Retina (tissue), 1 donor: ENCODE measurements around the gene CHN2.
"Not testable (repeated sequence)": the region's sequence is repeated elsewhere in the genome, so short reads cannot be mapped to it uniquely, and the experiment has no call there.

Experiments used
- DNase-seq: peaks from one replicate; pipeline ENCODE4 v3.0.0-alpha.2; 2016

CHN2 gene

GRCh38 chr7:29511337-29511736 lies 316.8 kb downstream of the CHN2 start:
- no peak for DNase-seq

DNA sequence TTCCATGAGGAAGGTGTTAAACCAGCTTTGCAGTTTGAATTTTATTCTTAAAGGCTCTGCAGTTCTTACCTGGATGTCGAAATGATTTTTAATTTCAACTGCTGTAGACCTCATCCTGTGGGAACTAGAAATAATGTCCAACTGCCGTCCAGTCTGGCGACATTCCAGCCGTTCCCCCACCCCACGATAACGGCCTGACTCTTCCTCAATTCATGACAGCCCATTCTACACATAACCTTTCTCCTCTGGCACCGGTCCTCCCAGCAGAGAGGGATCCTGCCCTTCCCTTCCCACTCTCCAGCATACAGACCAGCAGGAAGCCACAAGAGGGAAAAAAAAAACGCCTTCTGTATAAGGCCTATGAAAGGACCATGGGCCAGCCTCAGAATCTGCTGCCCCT lies 317.3 kb downstream of the CHN2 start:
- no peak for DNase-seq

GRCh38 chr7:29516491-29516890 lies 321.9 kb downstream of the CHN2 start:
- no peak for DNase-seq

- no peak for DNase-seq
These were observed 324.0 kb downstream of the CHN2 start for GRCh38 chr7:29518616-29519015.

DNA sequence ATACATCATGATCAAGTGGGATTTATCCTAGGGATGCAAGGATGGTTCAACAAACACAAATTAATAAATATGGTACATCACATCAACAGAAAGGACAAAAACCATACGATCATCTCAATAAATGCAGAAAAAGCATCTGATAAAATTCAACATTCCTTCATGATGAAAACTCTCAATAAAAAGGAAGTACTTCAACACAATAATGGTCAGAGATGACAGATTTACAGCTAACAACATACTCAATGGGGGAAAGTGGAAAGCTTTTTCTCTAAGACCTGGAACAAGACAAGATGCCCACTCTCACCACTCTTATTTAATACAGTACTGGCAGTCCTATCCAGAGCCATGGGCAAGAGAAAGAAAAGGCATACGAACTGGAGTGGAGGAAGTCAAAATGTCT lies 329.2 kb downstream of the CHN2 start:
- DNase-seq, result no peak

GRCh38 chr7:29527505-29528108 lies 333.0 kb downstream of the CHN2 start:
- DNase-seq, result no peak

DNA sequence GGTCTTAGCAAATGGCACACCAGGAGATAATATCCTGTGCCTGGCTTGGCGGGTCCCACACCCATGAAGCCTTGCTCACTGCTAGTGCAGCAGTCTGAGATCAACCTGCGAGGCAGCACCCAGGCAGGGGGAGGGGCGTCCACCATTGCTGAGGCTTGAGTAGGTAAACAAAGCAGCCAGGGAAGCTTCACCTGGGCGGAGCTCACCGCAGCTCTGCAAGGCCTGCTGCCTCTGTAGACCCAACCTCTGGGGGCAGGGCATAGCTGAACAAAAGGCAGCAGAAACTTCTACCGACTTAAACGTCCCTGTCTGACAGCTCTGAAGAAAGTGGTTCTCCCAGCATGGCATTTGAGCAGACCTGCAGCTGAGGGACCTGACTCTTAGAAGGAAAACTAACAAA lies 334.0 kb downstream of the CHN2 start:
- DNase-seq, result not testable (repeated sequence)
